Osteoblast (primary cell): ENCODE data around the gene ZSWIM3. TPM values are rescaled to one million over a fixed set of nuclear protein-coding genes. Genes with fewer than 3 reads are reported as not detected.

Experiments used
- DNase-seq: peaks from one replicate; pipeline ENCODE4 v3.0.0; 2011; ENCODE audit warnings: low spot score, mixed read lengths; ENCODE audit not compliant: insufficient read length; ENCODE audit errors: missing footprints
- H2AFZ ChIP-seq: 2 replicates; pipeline ENCODE4 v1.6.0; 2011; ENCODE audit warnings: mild to moderate bottlenecking, low read length
- H3K27ac ChIP-seq: 2 replicates; pipeline ENCODE4 v1.5.1; 2011; ENCODE audit warnings: mild to moderate bottlenecking, low read depth, low read length, moderate library complexity
- H3K27me3 ChIP-seq: 2 replicates; pipeline ENCODE4 v1.6.0; 2012; ENCODE audit warnings: mild to moderate bottlenecking, control low read depth, inconsistent platforms, low read length, moderate library complexity; ENCODE audit not compliant: insufficient read depth
- H3K36me3 ChIP-seq: 2 replicates; pipeline ENCODE4 v1.5.1; 2011; ENCODE audit warnings: mild to moderate bottlenecking, low read length, control low read depth, moderate library complexity; ENCODE audit not compliant: insufficient read depth
- H3K4me1 ChIP-seq: 2 replicates; pipeline ENCODE4 v1.5.1; 2011; ENCODE audit warnings: mild to moderate bottlenecking, low read length, control low read depth, moderate library complexity; ENCODE audit not compliant: insufficient read depth
- H3K4me2 ChIP-seq: 2 replicates; pipeline ENCODE4 v1.6.0; 2011; ENCODE audit warnings: mild to moderate bottlenecking, low read length; ENCODE audit not compliant: insufficient read depth
- H3K4me3 ChIP-seq: fragments of 200-600 bp; sonication (generic); 3 replicates; pipeline ENCODE4 v1.5.1; 2012; ENCODE audit warnings: mild to moderate bottlenecking, low read length, inconsistent platforms; ENCODE audit not compliant: insufficient read depth
- H3K79me2 ChIP-seq: 2 replicates; pipeline ENCODE4 v1.6.0; 2012; ENCODE audit warnings: mild to moderate bottlenecking, low read length, control low read depth, inconsistent platforms; ENCODE audit not compliant: insufficient read depth
- H3K9me3 ChIP-seq: 2 replicates; pipeline ENCODE4 v1.5.1; 2011; ENCODE audit warnings: low read depth, low read length, control low read depth
- H4K20me1 ChIP-seq: 2 replicates; pipeline ENCODE4 v1.6.0; 2012; ENCODE audit warnings: mild to moderate bottlenecking, low read length, control low read depth; ENCODE audit not compliant: insufficient read depth
- total RNA-seq: library from RNA; depleted of rRNA; stranded (reverse); fragments of >200 nt; gene quantifications from 2 replicates; pipeline ENCODE4 v1.2.3, GENCODE V29; 2012
- TF ChIP-seq, protein P1 (sequence below): IDR thresholded peaks from 2 replicates; pipeline ENCODE4 v1.5.1; 2011; ENCODE audit warnings: mild to moderate bottlenecking, low read depth, low read length, moderate library complexity; ENCODE audit errors: extremely low read depth

The ZSWIM3 gene
- total RNA-seq, 1 donor: 4.7 TPM

DNA sequence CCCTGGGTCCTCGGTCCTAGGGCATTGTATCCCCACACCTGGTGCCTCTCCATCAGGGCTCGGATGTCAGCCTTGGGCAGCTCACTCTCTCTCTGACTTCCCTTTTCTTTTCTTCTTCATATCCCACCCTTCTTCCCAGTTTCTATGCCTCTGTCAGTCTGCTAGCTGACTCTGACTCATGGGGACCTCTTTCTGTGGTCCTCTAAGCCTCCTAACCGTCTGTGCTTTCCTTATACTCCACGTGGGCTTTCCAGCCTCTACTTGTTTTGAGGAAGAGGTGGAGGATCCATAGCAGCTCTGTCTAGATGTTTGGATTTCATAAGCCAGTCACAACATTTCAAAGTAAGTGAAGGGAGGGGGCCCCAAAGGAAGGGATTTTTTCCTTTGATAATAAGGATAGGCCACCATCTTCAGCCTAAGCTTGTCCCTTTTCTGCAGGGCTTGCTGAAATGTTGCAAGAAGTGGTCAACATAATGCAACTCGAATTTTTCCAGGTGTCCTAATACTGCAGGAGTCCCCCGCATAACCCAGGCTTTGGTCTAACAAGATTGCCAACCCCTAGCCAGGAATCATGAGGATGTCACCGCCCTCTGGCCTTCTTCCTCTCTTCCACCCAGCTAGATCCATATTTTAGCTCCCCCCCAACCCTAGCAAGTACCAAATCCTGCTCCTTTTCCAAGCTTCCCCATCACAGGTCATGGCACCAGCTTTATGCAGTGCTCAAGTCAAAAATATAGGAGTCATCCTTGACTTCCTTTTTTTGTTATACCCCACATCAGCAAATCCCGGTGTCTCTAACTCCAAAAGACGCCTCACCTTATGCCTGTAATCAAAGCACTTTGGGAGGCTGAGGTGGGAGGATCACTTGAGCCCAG is 63.3 kb downstream of the ZSWIM3 start:
- no peak overlapping the region for H3K4me3 ChIP-seq
- peaks cover 33% of the 10 kb centered on the region for H3K4me1 ChIP-seq
- H3K79me2 ChIP-seq: no peaks in the 10 kb centered on the region
- peak overlapping the region; percentile 20 for H3K4me2 ChIP-seq
- no peaks in the 10 kb centered on the region for H3K36me3 ChIP-seq
- peak overlapping the region; percentile 3 for H3K27ac ChIP-seq
- no peak for DNase-seq
- H3K9me3 ChIP-seq: no peaks in the 10 kb centered on the region
- H3K27me3 ChIP-seq: no peaks in the 10 kb centered on the region
- peak overlapping the region; percentile 58 for H2AFZ ChIP-seq
- H4K20me1 ChIP-seq: no peaks in the 10 kb centered on the region
- TF ChIP-seq, protein P1, sequence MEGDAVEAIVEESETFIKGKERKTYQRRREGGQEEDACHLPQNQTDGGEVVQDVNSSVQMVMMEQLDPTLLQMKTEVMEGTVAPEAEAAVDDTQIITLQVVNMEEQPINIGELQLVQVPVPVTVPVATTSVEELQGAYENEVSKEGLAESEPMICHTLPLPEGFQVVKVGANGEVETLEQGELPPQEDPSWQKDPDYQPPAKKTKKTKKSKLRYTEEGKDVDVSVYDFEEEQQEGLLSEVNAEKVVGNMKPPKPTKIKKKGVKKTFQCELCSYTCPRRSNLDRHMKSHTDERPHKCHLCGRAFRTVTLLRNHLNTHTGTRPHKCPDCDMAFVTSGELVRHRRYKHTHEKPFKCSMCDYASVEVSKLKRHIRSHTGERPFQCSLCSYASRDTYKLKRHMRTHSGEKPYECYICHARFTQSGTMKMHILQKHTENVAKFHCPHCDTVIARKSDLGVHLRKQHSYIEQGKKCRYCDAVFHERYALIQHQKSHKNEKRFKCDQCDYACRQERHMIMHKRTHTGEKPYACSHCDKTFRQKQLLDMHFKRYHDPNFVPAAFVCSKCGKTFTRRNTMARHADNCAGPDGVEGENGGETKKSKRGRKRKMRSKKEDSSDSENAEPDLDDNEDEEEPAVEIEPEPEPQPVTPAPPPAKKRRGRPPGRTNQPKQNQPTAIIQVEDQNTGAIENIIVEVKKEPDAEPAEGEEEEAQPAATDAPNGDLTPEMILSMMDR: no peak

DNA sequence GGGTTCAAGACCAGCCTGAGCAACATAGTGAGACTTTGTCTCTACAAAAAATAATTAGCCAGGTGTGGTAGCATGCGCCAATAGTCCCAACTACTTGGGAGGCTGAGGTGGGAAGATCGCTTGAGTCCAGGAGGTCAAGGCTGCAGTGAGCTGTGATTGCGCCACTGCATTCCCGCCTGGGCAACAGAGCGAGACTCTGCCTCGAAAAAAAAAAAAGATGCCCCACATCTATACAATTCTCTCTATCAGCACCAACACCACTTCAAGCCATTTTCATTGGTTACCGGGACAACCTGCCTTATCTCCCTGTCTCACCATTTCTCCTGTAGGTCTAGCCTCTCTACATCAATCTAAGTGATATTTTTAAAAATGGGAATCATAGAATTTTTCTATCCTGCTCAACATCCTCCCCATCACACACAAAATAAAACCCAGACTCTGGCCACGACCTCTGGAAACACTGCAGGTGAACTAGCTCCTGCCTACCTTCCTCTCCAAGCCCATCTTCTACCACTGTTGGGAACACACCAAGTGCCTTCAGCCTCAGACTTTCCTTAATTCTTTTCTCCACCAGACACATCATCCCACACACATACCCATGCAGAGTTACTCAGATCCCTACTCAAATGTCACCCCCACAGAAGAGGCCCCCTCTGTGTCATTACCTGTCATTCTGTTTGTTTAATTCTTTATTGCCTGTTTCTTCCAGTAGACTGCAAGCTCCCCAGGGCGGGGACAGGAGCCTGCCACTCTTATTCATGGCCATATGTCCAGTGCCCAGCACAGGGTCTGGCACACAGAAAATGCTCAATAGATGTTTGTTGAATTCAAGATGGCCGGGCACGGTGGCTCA is 64.1 kb downstream of the ZSWIM3 start:
- no peaks in the 10 kb centered on the region for H3K9me3 ChIP-seq
- H3K4me3 ChIP-seq: no peak overlapping the region
- DNase-seq: no peak
- H3K27me3 ChIP-seq: no peaks in the 10 kb centered on the region
- H3K79me2 ChIP-seq: no peaks in the 10 kb centered on the region
- TF ChIP-seq, protein P1: no peak
- H3K4me1 ChIP-seq: peaks cover 33% of the 10 kb centered on the region
- H3K36me3 ChIP-seq: no peaks in the 10 kb centered on the region
- no peaks in the 10 kb centered on the region for H4K20me1 ChIP-seq
- no peak overlapping the region for H3K27ac ChIP-seq
- no peak overlapping the region for H2AFZ ChIP-seq
- H3K4me2 ChIP-seq: no peak overlapping the region

DNA sequence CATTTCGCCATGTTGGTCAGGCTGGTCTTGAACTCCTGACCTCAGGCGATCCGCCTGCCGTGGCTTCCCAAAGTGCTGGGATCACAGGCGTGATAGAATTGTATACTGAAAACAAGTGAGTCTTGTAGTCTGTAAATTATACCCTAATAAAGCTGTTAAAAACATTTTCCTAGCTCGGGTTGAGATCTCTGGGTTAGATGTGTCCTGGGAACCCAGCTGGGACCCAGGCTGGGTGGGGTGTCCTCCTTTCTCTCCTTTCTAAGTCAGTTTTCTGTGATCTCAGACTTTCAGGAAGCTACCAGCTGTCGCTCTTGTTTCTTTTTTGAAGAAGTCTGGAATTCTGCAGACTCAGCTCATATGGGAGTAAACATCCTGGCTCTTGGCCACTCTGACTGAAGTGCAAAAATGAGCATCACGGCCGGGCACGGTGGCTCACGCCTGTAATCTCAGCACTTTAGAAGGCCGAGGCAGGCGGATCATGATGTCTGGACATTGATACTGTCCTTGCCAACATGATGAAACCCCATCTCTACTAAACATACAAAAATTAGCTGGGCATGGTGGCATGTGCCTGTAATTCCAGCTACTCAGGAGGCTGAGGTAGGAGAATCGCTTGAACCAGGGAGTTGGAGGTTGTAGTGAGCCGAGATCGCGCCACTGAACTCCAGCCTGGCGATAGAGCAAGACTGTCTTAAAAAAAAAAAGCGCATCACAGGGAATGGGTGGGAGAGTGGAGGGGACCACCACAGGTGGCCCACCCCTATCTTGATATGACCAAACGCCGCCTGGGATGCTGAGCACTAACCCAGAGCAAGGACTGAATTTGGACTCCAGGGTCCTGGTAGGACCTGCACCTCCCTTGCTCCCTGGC is 67.2 kb downstream of the ZSWIM3 start:
- Histone ChIP-seq H3K4me2 (peak overlapping the region; percentile 70), H3K36me3 (no peaks in the 10 kb centered on the region), H2AFZ (no peak overlapping the region), H3K79me2 (no peaks in the 10 kb centered on the region), H3K4me3 (peak overlapping the region; percentile 43), H3K9me3 (no peaks in the 10 kb centered on the region), H3K4me1 (peaks cover 22% of the 10 kb centered on the region), H4K20me1 (peaks cover 6% of the 10 kb centered on the region), H3K27ac (no peak overlapping the region), H3K27me3 (no peaks in the 10 kb centered on the region)
- TF ChIP-seq, protein P1: no peak
- DNase-seq: peak; percentile 73
